Neuron (in vitro differentiated cells): ENCODE data around the gene TXLNG.
A peak's percentile ranks its signal among the peaks of the same experiment; 100 is the strongest.

Source experiments
- H2AFZ ChIP-seq: one replicate; pipeline ENCODE4 v1.6.1; 2013; ENCODE audit warnings: low read depth, mild to moderate bottlenecking, inconsistent platforms, low read length, moderate library complexity
- H3K27me3 ChIP-seq: one replicate; pipeline ENCODE4 v1.6.1; 2013; ENCODE audit warnings: low read length; ENCODE audit not compliant: insufficient read depth
- H3K36me3 ChIP-seq: one replicate; pipeline ENCODE4 v1.6.1; 2013; ENCODE audit warnings: low read length; ENCODE audit not compliant: insufficient read depth
- H3K4me1 ChIP-seq: one replicate; pipeline ENCODE4 v1.6.1; 2013; ENCODE audit warnings: low read length; ENCODE audit not compliant: insufficient read depth
- H3K4me3 ChIP-seq: 2 replicates; pipeline ENCODE4 v1.5.1; 2013; ENCODE audit warnings: mild to moderate bottlenecking, low read length, moderate library complexity
- H3K9me3 ChIP-seq: one replicate; pipeline ENCODE4 v1.6.1; 2013; ENCODE audit warnings: low read length

Gene TXLNG

DNA sequence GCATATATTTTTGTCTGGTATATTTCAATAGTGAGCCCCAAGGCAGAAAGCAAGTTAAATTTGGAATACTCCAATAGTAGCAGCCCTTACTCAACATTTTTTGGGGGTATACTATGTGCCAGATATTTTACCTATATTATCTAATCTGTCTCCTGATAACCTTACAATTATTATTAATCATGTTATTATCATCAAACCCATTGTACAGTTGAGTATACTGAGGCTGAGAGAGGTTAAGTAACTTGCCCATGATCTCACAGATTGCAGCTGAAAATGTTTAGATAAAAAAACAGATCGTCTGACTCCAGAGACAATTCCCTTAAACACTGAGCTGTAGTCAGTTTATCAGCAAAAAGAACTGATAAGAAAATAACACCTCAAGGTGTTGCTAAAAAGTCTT, 90.4 kb downstream of the TXLNG start:
- Histone ChIP-seq H3K36me3 (no peaks in the 10 kb centered on the region), H3K9me3 (no peaks in the 10 kb centered on the region), H3K27me3 (peaks cover 38% of the 10 kb centered on the region), H3K4me3 (no peak overlapping the region), H2AFZ (no peak overlapping the region), H3K4me1 (peaks cover 3% of the 10 kb centered on the region)

DNA sequence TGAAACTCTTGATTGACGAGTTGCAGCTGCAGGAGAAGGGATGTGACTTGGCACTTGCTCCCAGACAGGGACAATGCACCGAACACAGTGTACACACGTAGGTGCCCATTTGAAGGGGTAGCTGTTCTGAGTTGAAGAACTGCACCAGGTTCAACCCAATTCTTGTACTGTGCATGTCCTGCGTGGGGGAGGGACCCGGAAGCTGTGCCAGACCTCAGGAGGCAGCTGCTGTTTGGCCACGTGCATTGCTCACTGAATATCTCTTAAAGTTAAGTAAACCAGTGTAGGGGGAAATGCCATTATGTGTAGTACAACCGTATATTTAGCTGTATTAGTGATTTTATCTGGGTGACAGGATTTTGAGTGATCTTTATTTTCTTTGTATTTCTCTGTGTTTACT, 95.9 kb downstream of the TXLNG start:
- Histone ChIP-seq H3K9me3 (no peaks in the 10 kb centered on the region), H3K36me3 (no peaks in the 10 kb centered on the region), H2AFZ (no peak overlapping the region), H3K27me3 (peaks cover 39% of the 10 kb centered on the region), H3K4me1 (peaks cover 3% of the 10 kb centered on the region), H3K4me3 (no peak overlapping the region)

GRCh38 chrX:16882702-16883486, 96.6 kb downstream of the TXLNG start:
- peaks cover 36% of the 10 kb centered on the region for H3K27me3 ChIP-seq
- H3K36me3 ChIP-seq: no peaks in the 10 kb centered on the region
- H3K4me1 ChIP-seq: peaks cover 3% of the 10 kb centered on the region
- H3K9me3 ChIP-seq: no peaks in the 10 kb centered on the region
- H2AFZ ChIP-seq: peak overlapping the region; percentile 75
- peak overlapping the region; percentile 30 for H3K4me3 ChIP-seq

DNA sequence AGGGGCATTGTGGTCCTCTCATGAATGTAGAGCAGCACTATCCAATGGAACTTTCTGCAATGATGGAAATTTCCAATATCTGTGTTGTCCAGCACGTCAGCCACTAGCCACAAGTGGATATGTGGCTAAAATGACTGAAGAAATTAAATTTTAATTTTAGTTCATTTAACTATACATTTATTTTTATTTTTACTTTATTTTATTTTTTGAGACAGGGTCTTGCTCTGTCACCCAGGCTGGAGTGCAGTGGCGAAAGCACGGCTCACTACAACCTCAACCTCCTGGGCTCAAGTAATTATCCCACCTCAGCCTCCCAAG, 97.2 kb downstream of the TXLNG start:
- no peak overlapping the region for H2AFZ ChIP-seq
- H3K4me1 ChIP-seq: peaks cover 3% of the 10 kb centered on the region
- no peak overlapping the region for H3K4me3 ChIP-seq
- no peaks in the 10 kb centered on the region for H3K9me3 ChIP-seq
- peaks cover 33% of the 10 kb centered on the region for H3K27me3 ChIP-seq
- no peaks in the 10 kb centered on the region for H3K36me3 ChIP-seq

DNA sequence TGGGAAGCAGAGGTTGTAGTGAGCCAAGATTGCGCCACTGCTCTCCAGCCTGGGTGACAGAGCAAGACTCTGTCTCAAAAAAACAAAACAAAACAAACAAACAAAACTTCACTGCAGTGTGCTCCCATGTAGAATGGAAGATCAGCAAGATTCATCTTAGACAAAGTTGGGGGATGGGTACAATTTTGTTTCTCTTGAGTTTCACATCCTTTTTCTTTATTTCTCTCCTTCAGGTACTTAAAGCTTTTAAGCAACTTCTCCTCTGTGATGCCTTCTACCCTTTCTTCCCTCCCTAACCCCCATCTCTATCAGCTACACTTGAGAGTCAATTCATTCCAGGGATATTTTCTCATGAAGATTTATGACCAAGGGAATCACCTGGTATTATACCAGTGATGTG, 99.4 kb downstream of the TXLNG start:
- H3K4me1 ChIP-seq: no peaks in the 10 kb centered on the region
- H3K4me3 ChIP-seq: no peak overlapping the region
- H3K27me3 ChIP-seq: peaks cover 24% of the 10 kb centered on the region
- H3K36me3 ChIP-seq: no peaks in the 10 kb centered on the region
- no peak overlapping the region for H2AFZ ChIP-seq
- H3K9me3 ChIP-seq: no peaks in the 10 kb centered on the region

DNA sequence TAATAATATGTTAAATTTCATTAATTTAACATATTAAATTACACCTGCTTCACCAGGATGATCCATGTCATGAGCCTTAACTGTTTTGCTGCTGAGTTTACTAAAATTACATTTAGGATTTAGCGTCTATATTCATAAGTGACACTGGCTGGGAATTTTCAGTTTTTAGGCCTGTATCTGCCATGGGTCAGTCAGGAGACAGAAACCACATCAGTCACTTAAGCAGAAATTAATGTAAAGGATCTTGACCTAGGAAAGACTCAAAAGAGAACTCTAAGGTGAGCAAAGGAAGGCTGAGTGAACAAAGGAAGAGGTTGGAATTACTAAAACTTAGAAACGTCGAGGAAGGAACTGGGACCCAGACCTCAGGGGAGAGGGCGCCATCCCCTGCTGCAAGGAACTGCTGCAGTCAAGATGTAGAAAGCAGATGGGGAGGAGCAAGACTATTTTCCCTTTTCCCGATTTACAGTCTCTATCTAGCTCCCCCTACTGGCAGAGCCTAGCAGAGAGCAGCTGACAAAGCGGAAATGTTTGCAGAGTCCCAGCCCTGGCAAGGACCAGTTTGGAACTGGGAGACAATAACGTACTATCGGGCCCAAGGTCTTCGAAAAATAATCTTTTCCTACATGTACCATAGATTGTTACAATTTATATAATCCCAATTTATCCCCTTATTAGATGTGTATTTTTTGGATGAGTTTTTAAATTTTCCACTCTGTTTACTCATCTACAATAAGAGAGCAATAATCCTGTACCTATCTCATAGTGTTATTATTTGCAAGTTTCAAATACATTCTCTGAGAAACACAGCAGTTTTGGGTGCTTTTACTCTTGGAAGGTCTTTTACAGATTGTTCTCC, 106.5 kb downstream of the TXLNG start:
- Histone ChIP-seq H3K27me3 (peaks cover 13% of the 10 kb centered on the region), H3K4me1 (no peaks in the 10 kb centered on the region), H3K4me3 (no peak overlapping the region), H2AFZ (no peak overlapping the region), H3K9me3 (no peaks in the 10 kb centered on the region), H3K36me3 (no peaks in the 10 kb centered on the region)
